Activated T-helper 2 cell treated with anti-CD3 and anti-CD28 coated beads, Interferon-gamma antibody, Interleukin-2, Interleukin-4, amounts not matched to agents 10 μg/mL and 5 μg/mL and 100 μg/mL, durations not matched to agents 14 hours and 24 hours and 36 hours (primary cell): ENCODE results near the gene CENPH. TPM values are rescaled to one million over a fixed set of nuclear protein-coding genes. Genes with fewer than 3 reads are reported as not detected.
"Not testable (repeated sequence)": the region's sequence is repeated elsewhere in the genome, so short reads cannot be mapped to it uniquely, and the experiment has no call there.

ENCODE experiments used
- DNase-seq: peaks from one replicate; pipeline ENCODE4 v3.0.0; 2021; ENCODE audit warnings: low spot score
- H3K27ac Mint-ChIP-seq: one replicate; pipeline ENCODE4 v1.8.0; 2021; ENCODE audit warnings: mixed read lengths
- H3K27me3 Mint-ChIP-seq: one replicate; pipeline ENCODE4 v1.8.0; 2021; ENCODE audit warnings: low read depth, mixed read lengths
- H3K36me3 Mint-ChIP-seq: one replicate; pipeline ENCODE4 v1.8.0; 2021; ENCODE audit warnings: low read depth, mixed read lengths
- H3K4me1 Mint-ChIP-seq: one replicate; pipeline ENCODE4 v1.8.0; 2021; ENCODE audit warnings: low read depth, mixed read lengths
- H3K4me3 Mint-ChIP-seq: one replicate; pipeline ENCODE4 v1.8.0; 2021; ENCODE audit warnings: low read depth, mild to moderate bottlenecking, moderate library complexity, mixed read lengths
- H3K9me3 Mint-ChIP-seq: one replicate; pipeline ENCODE4 v1.8.0; 2021; ENCODE audit warnings: mixed read lengths
- intact Hi-C: fragments of 100-400 bp; cut with micrococcal nuclease; formaldehyde crosslinking; loops from one replicate; pipeline ENCODE4 v1.15.1; 2023
- total RNA-seq: library from RNA; stranded (reverse); gene quantifications from 2 replicates; pipeline ENCODE4 v1.2.3, GENCODE V29; 2022

CENPH gene
- total RNA-seq, 1 donor from 2014 or later, result 37.0 TPM

DNA sequence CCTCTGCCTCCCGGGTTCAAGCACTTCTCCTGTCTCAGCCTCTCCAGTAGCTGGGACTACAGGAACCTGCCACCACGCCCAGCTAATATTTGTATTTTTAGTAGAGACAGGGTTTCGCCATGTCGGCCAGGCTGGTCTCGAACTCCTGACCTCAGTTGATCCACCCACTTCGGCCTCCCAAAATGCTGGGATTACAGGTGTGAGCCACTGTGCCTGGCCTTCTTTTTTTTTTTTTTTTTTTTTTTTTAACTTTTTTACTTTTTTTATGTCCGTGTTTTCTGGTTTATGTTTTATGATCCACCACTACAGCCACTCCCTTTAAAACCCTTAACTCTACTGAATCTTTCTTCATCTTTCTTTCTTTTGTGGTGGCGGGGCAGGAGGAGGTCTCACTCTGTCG lies 47.4 kb downstream of the CENPH start:
- Mint-ChIP-seq H3K4me1 (peaks cover 36% of the 10 kb centered on the region), H3K36me3 (peaks cover 42% of the 10 kb centered on the region), H3K4me3 (peak overlapping the region; percentile 80), H3K27ac (peak overlapping the region; percentile 35)
- DNase-seq, intact Hi-C loops, H3K27me3 Mint-ChIP-seq, H3K9me3 Mint-ChIP-seq: not testable (repeated sequence)

DNA sequence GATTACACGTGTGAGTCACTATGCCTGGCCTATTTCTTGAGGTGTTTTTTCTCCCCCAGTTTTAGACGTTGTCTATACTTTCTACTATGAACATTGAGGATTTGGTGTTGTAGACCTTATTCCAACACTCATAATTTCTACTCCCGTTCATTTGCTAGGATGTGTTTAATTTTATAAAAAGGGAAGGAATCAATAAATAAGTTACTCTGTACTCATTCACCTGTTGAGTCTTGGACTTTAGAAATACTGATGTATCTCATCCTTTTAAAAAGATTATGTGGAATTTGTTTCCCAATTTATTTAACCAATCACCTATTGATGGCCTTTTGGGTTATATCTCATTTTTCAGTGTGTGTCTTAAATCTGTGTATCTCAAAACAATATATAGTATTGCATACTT lies 48.5 kb downstream of the CENPH start:
- Mint-ChIP-seq H3K27me3 (no peaks in the 10 kb centered on the region), H3K9me3 (no peaks in the 10 kb centered on the region), H3K27ac (no peak overlapping the region), H3K4me1 (peaks cover 40% of the 10 kb centered on the region), H3K36me3 (peaks cover 50% of the 10 kb centered on the region), H3K4me3 (peak overlapping the region; percentile 40)
- DNase-seq, result no peak
- intact Hi-C loops, result no loop called here

DNA sequence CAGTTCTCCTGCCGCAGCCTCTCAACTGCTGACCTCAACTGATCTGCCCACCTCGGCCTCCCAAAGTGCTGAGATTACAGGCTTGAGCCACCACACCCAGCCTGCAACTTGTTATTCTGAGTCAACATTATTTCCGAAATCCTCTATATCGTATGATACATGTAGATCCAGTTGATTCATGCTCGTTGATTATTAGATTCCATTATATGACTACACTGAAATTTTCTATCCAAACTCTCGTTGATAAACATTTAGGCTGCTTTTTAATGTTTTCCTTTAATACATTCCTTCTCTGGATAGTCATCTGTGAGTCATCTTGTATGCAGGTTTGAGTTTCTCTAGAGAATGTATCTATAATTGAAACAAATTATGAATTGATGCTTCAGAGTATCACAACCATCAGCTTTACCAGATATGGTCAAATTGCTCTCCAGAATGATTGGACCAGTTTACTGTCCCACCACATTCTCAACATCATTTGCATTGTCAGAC lies 49.4 kb downstream of the CENPH start:
- intact Hi-C loops, result no loop called here
- DNase-seq, result no peak
- Mint-ChIP-seq H3K36me3 (peaks cover 56% of the 10 kb centered on the region), H3K4me1 (peaks cover 38% of the 10 kb centered on the region), H3K27me3 (no peaks in the 10 kb centered on the region), H3K9me3 (no peaks in the 10 kb centered on the region), H3K27ac (no peak overlapping the region), H3K4me3 (no peak overlapping the region)

DNA sequence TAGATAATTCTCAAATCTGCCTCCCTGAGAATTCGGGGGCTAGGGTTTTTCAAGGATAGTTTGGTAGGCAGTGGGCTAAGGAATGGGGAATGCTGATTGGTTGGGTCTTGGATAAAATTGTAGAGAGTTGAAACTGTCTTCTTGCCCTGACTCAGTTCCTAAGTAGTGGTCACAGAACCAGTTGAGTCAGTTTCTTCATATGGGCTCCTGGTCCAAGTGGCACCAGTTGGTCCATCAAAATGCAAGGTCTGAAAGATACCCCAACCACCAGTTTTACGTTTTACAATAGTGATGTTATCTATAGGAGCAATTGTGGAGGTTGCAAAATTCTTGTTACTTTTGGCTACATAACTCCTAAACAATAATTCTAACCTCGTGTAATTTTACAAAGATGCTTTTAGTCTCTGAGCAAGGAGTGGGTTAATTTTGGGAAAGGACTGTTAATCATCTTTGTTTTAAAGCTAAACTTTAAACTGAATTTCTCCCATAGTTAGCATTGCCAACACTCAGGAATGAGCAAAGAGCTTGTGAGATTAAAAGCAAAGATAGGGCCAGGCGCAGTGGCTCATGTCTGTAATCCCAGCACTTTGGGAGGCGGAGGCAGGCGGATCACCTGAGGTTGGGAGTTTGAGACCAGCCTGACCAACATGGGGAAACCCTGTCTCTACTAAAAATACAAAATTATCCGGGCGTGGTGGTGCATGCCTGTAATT lies 53.0 kb downstream of the CENPH start:
- intact Hi-C loops, result no loop called here
- H3K36me3 Mint-ChIP-seq, result peaks cover 60% of the 10 kb centered on the region
- H3K4me3 Mint-ChIP-seq, result no peak overlapping the region
- peaks cover 9% of the 10 kb centered on the region for H3K9me3 Mint-ChIP-seq
- H3K27ac Mint-ChIP-seq, result no peak overlapping the region
- no peaks in the 10 kb centered on the region for H3K27me3 Mint-ChIP-seq
- DNase-seq, result no peak
- H3K4me1 Mint-ChIP-seq, result peaks cover 31% of the 10 kb centered on the region

DNA sequence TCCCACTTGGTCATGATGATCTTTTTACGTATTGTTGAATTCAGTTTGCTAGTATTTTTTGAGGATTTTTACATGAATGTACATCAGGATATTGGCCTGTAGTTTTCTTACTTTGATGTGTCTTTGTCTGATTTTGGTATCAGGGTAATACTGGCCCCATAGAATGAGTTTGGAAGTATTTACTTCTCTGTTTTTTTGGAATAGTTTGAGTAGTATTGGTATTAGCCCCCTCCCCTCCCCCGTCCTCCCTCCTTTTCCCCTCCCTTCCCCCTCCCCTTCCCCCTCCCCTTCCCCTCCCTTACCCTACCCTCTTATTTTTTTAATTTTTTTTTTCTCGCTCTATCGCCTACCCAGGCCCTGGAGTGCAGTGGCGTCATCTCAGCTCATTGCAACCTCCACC lies 55.6 kb downstream of the CENPH start:
- H3K4me1 Mint-ChIP-seq, result peaks cover 18% of the 10 kb centered on the region
- no peak overlapping the region for H3K27ac Mint-ChIP-seq
- no peak for DNase-seq
- peaks cover 56% of the 10 kb centered on the region for H3K36me3 Mint-ChIP-seq
- H3K9me3 Mint-ChIP-seq, result peaks cover 15% of the 10 kb centered on the region
- intact Hi-C loops, result no loop called here
- no peak overlapping the region for H3K4me3 Mint-ChIP-seq
- H3K27me3 Mint-ChIP-seq, result no peaks in the 10 kb centered on the region

DNA sequence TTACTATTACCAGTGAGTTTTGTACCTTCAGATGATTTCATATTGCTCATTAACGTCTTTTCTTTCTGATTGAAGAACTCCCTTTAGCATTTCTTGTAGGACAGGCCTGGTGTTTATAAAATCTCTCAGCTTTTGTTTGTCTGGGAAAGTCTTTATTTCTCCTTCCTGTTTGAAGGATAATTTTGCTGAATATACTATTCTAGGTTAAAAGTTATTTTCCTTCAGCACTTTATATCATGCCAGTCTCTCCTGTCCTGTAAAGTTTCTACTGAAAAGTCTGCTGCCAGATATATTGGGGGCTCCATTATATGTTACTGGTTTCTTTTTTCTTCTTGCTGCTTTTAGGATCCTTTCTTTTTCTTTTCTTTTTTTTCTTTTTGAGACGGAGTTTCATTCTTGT lies 58.6 kb downstream of the CENPH start:
- intact Hi-C loops, result no loop called here
- Mint-ChIP-seq H3K4me3 (no peak overlapping the region), H3K36me3 (peaks cover 40% of the 10 kb centered on the region), H3K4me1 (peaks cover 8% of the 10 kb centered on the region), H3K27ac (no peak overlapping the region), H3K9me3 (peaks cover 15% of the 10 kb centered on the region), H3K27me3 (no peaks in the 10 kb centered on the region)
- no peak for DNase-seq

DNA sequence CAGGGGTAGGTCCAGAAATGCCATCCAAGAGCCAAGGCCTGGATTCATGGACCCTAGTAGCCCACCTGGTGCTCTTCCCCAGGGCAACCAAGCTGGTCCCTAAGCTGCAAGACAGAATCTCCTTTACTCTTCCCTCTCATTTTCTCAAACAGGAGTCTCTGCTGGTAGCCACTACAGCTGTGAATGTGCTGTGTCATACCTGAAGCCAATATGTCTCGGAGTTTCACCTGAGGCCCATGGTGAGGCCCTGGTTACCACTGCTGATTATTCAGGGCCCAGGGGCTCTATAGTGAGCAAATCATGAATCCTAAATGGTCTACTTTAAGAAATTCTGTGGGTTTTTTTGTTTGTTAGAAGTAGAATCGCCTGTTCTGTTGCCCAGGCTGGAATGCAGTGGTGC lies 61.2 kb downstream of the CENPH start:
- Mint-ChIP-seq H3K27ac (no peak overlapping the region), H3K4me1 (peaks cover 7% of the 10 kb centered on the region), H3K36me3 (peaks cover 35% of the 10 kb centered on the region), H3K4me3 (no peak overlapping the region), H3K27me3 (no peaks in the 10 kb centered on the region), H3K9me3 (peaks cover 15% of the 10 kb centered on the region)
- no peak for DNase-seq
- intact Hi-C loops, result no loop called here

DNA sequence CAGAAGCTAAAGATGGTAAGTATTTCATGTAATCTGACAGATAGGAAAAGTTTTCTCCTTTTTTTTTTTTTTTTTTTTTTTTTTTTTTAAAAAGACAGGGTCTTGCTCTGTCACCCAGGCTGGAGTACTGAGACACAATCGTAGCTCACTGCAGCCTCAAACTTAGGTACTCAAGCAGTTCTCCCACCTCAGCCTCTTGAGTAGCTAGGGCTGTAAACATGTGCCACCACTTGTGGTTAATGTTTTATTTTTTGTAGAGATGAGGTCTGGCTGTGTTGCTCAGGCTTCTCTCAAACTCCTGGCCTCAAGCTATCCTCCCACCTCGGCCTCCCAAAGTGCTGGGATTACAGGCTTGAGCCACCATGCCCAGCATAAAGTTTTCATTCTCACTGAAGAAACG lies 63.1 kb downstream of the CENPH start:
- H3K27ac Mint-ChIP-seq, result no peak overlapping the region
- no peaks in the 10 kb centered on the region for H3K27me3 Mint-ChIP-seq
- DNase-seq, result no peak
- intact Hi-C loops, result no loop called here
- no peak overlapping the region for H3K4me3 Mint-ChIP-seq
- H3K4me1 Mint-ChIP-seq, result no peaks in the 10 kb centered on the region
- H3K36me3 Mint-ChIP-seq, result peaks cover 35% of the 10 kb centered on the region
- H3K9me3 Mint-ChIP-seq, result peaks cover 7% of the 10 kb centered on the region

DNA sequence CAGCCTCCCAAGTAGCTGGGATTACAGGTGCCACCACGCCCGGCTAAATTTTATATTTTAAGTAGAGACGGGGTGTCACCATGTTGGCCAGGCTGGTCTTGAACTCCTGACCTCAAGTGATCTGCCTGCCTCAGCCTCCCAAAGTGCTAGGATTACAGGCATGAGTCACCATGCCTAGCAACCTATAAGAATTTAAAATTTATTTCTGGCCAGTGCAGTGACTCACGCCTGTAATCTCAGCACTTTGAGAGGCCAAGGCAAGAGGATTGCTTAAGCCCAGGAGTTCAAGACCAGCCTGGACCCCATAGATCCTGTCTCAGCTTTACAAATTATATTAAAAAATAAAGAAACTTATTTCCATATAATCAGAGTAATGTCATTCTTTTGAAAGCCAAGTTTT lies 66.6 kb downstream of the CENPH start:
- H3K27ac Mint-ChIP-seq, intact Hi-C loops, DNase-seq, H3K4me1 Mint-ChIP-seq, H3K4me3 Mint-ChIP-seq, H3K9me3 Mint-ChIP-seq, H3K27me3 Mint-ChIP-seq: not testable (repeated sequence)
- peaks cover 38% of the 10 kb centered on the region for H3K36me3 Mint-ChIP-seq

DNA sequence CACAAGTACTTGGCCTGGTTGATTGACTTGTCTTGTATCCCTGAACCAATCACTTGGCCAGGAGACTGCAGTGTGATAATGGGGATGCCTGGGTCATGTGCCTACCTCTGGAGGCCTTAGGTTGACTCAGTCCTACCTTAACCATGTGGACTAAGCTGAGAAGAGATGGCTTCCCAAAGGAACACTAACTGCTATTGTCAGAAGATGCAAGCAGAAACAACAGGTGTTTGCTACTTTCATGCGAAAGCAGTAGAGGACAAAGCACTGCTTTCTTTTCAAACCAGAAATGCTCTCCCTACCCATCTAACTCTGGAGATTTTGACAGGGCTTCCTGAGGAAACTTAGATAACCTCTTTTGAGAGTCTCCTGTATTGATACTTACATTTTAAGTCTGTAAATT lies 68.2 kb downstream of the CENPH start:
- no peak overlapping the region for H3K4me3 Mint-ChIP-seq
- DNase-seq, result no peak
- H3K36me3 Mint-ChIP-seq, result peaks cover 50% of the 10 kb centered on the region
- H3K9me3 Mint-ChIP-seq, result no peaks in the 10 kb centered on the region
- intact Hi-C loops, result no loop called here
- no peaks in the 10 kb centered on the region for H3K27me3 Mint-ChIP-seq
- H3K4me1 Mint-ChIP-seq, result no peaks in the 10 kb centered on the region
- H3K27ac Mint-ChIP-seq, result no peak overlapping the region

Other genes starting within 250 kb of the CENPH start
- 59.6 and 64.1 TPM in 2 replicates for gene SLC30A5, start 95.6 kb upstream of the CENPH start, total RNA-seq
- 152 and 164 TPM in 2 replicates for gene CCNB1, start 22.4 kb upstream of the CENPH start, total RNA-seq
- 46.0 and 49.4 TPM in 2 replicates for gene CDK7, start 45.3 kb downstream of the CENPH start, total RNA-seq
- 10.0 and 10.1 TPM in 2 replicates for gene CCDC125, start 143.2 kb downstream of the CENPH start, total RNA-seq
- gene AK6, start 179.9 kb downstream of the CENPH start, total RNA-seq, result 59.8 and 60.1 TPM in 2 replicates
- gene TAF9, start 179.9 kb downstream of the CENPH start, total RNA-seq, result 58.0 and 63.2 TPM in 2 replicates
- 24.7 and 28.0 TPM in 2 replicates for gene RAD17, start 180.2 kb downstream of the CENPH start, total RNA-seq
- 0.14 and 0.16 TPM in 2 replicates for gene MARVELD2, start 225.5 kb downstream of the CENPH start, total RNA-seq